DMS 273 (cell line): Measurements from ENCODE around the gene ZNF354B.
"Not testable (repeated sequence)": the region's sequence is repeated elsewhere in the genome, so short reads cannot be mapped to it uniquely, and the experiment has no call there.

ENCODE experiments used
- DNase-seq: peaks from one replicate; lab custom pipeline; 2025; ENCODE audit not compliant: unreplicated experiment; lab: John Stamatoyannopoulos, UW

Gene ZNF354B

GRCh38 chr5:178883115-178883694, 23.5 kb downstream of the ZNF354B start:
- not testable (repeated sequence) for DNase-seq

DNA sequence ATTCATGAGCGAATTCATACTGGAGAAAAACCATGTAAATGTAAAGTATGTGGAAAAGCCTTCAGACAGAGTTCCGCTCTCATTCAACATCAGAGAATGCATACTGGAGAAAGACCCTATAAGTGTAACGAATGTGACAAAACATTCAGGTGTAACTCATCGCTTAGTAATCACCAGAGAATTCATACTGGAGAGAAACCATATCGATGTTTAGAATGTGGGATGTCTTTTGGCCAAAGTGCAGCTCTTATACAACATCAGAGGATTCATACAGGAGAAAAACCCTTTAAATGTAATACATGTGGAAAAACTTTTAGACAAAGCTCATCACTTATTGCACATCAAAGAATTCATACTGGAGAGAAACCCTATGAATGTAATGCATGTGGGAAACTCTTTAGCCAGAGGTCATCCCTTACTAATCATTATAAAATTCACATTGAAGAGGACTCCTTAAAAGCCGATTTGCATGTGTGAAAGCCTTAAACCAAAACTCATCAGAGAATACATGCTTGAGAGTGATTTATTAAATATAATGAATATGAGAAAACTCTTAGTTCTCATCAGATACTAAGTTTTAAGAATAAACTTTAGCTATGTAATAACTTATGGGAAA, 24.2 kb downstream of the ZNF354B start:
- no peak for DNase-seq

DNA sequence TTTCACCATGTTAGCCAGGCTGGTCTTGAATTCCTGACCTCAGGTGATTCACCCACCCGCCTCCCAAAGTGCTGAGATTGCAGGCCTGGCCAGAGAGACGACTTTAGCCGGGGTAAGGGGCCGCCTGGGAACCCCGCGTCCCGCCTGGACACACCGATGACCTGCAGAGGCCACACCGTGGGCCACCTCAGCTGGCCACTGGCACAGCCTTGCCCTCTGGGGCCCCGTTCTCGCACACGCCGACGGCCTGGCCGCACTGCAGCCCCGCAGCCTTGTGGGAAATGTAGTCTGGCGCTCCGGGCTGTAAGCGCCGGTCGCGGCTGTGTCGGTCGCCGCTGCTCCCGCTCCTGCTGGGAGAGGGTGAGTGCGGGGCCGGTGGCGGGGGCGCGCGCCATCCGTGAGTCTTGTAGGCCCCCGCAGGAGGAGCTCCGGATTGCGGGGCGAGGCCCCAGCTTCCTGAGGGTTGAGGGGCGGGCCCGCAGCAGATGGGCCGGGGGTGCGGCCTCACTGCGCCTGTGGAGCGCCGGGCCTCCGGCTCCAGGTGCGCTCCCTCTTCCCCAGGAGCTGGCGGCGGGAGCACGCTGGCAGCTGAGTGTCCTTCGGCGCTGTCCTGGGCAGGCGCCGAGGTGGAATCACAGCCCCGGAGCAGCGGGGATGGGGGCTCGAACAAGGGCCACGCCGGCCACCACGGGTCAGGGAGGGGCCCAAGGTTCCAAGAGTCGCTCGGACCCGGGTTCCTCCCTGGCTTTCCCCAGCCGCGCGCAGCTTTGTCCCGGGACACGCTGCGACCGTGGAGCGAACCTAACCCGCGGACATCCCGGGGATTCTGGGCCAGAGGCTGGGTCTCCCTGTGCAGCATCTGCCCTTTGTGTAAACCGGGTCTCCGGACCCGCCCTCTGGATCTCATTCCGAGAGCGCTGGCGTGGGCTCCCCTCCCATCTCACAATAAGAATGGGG, 36.1 kb downstream of the ZNF354B start, which contains the start of gene ZFP2:
ZFP2 (plus strand) TSS at position 299 of the 957 bp plus-strand sequence. CDS start 35,401 bp downstream, outside the sequence.
- peak; percentile 89 for DNase-seq

- no peak for DNase-seq
These were observed 39.5 kb downstream of the ZNF354B start for GRCh38 chr5:178899289-178899688.

- DNase-seq: no peak
These were observed 43.1 kb downstream of the ZNF354B start for GRCh38 chr5:178902849-178903248.

DNA sequence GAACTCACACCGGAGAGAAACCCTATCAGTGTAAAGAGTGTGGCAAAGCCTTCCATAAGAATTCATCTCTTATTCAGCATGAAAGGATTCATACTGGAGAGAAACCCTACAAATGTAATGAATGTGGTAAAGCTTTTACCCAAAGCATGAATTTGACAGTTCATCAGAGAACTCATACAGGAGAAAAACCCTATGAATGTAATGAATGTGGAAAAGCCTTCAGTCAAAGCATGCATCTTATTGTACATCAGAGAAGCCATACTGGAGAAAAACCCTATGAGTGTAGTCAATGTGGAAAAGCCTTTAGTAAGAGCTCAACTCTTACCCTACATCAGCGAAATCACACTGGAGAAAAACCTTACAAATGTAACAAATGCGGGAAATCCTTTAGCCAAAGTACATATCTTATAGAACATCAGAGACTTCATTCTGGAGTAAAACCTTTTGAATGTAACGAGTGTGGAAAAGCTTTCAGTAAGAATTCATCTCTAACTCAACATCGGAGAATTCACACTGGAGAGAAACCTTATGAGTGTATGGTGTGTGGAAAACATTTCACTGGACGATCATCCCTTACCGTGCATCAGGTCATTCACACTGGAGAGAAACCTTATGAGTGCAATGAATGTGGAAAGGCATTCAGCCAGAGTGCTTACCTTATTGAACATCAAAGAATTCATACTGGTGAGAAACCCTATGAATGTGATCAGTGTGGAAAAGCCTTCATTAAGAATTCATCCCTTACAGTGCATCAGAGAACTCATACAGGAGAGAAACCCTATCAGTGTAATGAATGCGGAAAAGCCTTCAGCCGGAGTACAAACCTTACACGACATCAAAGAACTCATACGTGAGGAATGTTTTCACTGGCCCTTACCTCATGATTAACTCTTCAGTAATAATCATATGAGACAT, 72.3 kb downstream of the ZNF354B start:
- no peak for DNase-seq
